H1 (cell line): Measurements from ENCODE around the gene GLTPD2. TPM values are rescaled to one million over a fixed set of nuclear protein-coding genes. Genes with fewer than 3 reads are reported as not detected.

ENCODE experiments used
- CTCF ChIA-PET: fragments of 300-600 bp; sonication (Branson Sonifier 250); formaldehyde crosslinking; loops from one replicate; lab custom pipeline; 2021; ENCODE audit not compliant: partially characterized antibody; lab: Charles Lee
- POLR2A ChIA-PET: fragments of 300-600 bp; sonication (Branson Sonifier 250); formaldehyde crosslinking; loops from one replicate; lab custom pipeline; 2021; ENCODE audit warnings: inconsistent platforms; ENCODE audit not compliant: partially characterized antibody; lab: Charles Lee
- DNase-seq, 2 experiments: peaks; one replicate each; pipeline versions ENCODE4 v3.0.0 to v3.0.0-alpha.2; 2010 to 2022; ENCODE audit warnings: low spot score in 2 of 2, low read depth in 1 of 2, mixed read lengths in 1 of 2
- FAIRE-seq: peaks from 2 replicates; lab custom pipeline; 2011; peaks lifted over from hg19 to GRCh38; lab: Jason Lieb, UNC
- H2AFZ ChIP-seq: 2 replicates; pipeline ENCODE4 v1.8.1; 2012; ENCODE audit warnings: low read length, inconsistent platforms
- H2AK5ac ChIP-seq: 2 replicates; pipeline ENCODE4 v1.6.1; 2013; ENCODE audit warnings: low read depth, low read length
- H2BK120ac ChIP-seq: replicated peaks from 2 replicates; pipeline ENCODE3; 2013; ENCODE audit warnings: low read depth, low read length, inconsistent platforms
- H2BK12ac ChIP-seq: 2 replicates; pipeline ENCODE4 v1.6.1; 2013; ENCODE audit warnings: low read depth, low read length
- H2BK15ac ChIP-seq: 2 replicates; pipeline ENCODE4 v1.6.1; 2013; ENCODE audit warnings: low read length
- H2BK20ac ChIP-seq: 2 replicates; pipeline ENCODE4 v1.6.1; 2013; ENCODE audit warnings: low read length
- H2BK5ac ChIP-seq: 2 replicates; pipeline ENCODE4 v1.6.1; 2013; ENCODE audit warnings: low read depth, low read length
- H3K14ac ChIP-seq: 2 replicates; pipeline ENCODE4 v1.6.1; 2013; ENCODE audit warnings: inconsistent platforms; ENCODE audit not compliant: insufficient read length
- H3K18ac ChIP-seq: 2 replicates; pipeline ENCODE4 v1.6.1; 2013; ENCODE audit warnings: low read length; ENCODE audit errors: extremely low read depth
- H3K23ac ChIP-seq: 2 replicates; pipeline ENCODE4 v1.6.1; 2013; ENCODE audit warnings: inconsistent platforms; ENCODE audit not compliant: insufficient read length
- H3K23me2 ChIP-seq: 2 replicates; pipeline ENCODE4 v1.6.1; 2013; ENCODE audit warnings: low read depth, low read length
- H3K27ac ChIP-seq: 2 replicates; pipeline ENCODE4 v1.6.1; 2011; ENCODE audit warnings: low read depth, low read length, inconsistent platforms
- H3K27me3 ChIP-seq, 4 experiments: replicated peaks in 1 of 4; 1 replicate in 1 of 4; 2 replicates in 3 of 4; pipeline versions ENCODE4 v1.6.1 to v1.8.1; 2011 to 2013; ENCODE audit warnings: low read length in 3 of 4, mild to moderate bottlenecking in 3 of 4, inconsistent platforms in 2 of 4, mixed read lengths in 2 of 4, moderate library complexity in 1 of 4; ENCODE audit not compliant: control insufficient read depth in 3 of 4, insufficient read depth in 3 of 4; ENCODE audit errors: extremely low read depth in 1 of 4
- H3K36me3 ChIP-seq, 4 experiments: 2 replicates each; pipeline versions ENCODE4 v1.6.1 to v1.8.1; 2011 to 2013; ENCODE audit warnings: mild to moderate bottlenecking in 4 of 4, low read length in 3 of 4, moderate library complexity in 2 of 4, control low read depth in 1 of 4, inconsistent platforms in 1 of 4; ENCODE audit not compliant: insufficient read depth in 4 of 4, control insufficient read depth in 2 of 4
- H3K4ac ChIP-seq: replicated peaks from 2 replicates; pipeline ENCODE3; 2013; ENCODE audit warnings: low read length, low read depth, mixed read lengths, inconsistent platforms; ENCODE audit not compliant: insufficient read length
- H3K4me1 ChIP-seq, 4 experiments: replicated peaks in 1 of 4; 1 replicate in 1 of 4; 2 replicates in 3 of 4; pipeline versions ENCODE4 v1.6.1 to v1.8.1; 2011 to 2013; ENCODE audit warnings: low read length in 3 of 4, inconsistent platforms in 2 of 4, mixed read lengths in 1 of 4; ENCODE audit not compliant: insufficient read depth in 4 of 4, control insufficient read depth in 3 of 4
- H3K4me2 ChIP-seq, 2 experiments: 2 replicates each; pipeline versions ENCODE4 v1.6.1 to v1.8.1; 2011 to 2013; ENCODE audit warnings: low read depth in 2 of 2, low read length in 2 of 2, control low read depth in 1 of 2, inconsistent platforms in 1 of 2, mild to moderate bottlenecking in 1 of 2; ENCODE audit not compliant: insufficient read depth in 1 of 2
- H3K4me3 ChIP-seq, 4 experiments: fragments of 200-600, 300-600 bp in 1 of 4; sonication (generic), shearing (Covaris generic), sonication (Bioruptor Twin) in 1 of 4; 2 replicates each; pipeline versions ENCODE4 v1.5.1 to v1.8.1; 2011 to 2016; ENCODE audit warnings: low read length in 4 of 4, low read depth in 3 of 4, control low read depth in 2 of 4, inconsistent platforms in 2 of 4, mild to moderate bottlenecking in 2 of 4, mixed read lengths in 1 of 4, moderate library complexity in 1 of 4; ENCODE audit not compliant: insufficient read depth in 2 of 4; ENCODE audit errors: extremely low read depth in 1 of 4
- H3K56ac ChIP-seq: replicated peaks from 2 replicates; pipeline ENCODE3; 2013; ENCODE audit warnings: low read depth, mild to moderate bottlenecking, mixed read lengths, low read length, inconsistent platforms; ENCODE audit not compliant: insufficient read length
- H3K79me1 ChIP-seq: 2 replicates; pipeline ENCODE4 v1.6.1; 2013; ENCODE audit warnings: low read depth, low read length, control low read depth
- H3K79me2 ChIP-seq, 2 experiments: 2 replicates each; pipeline versions ENCODE4 v1.6.1 to v1.8.1; 2012 to 2013; ENCODE audit warnings: low read length in 2 of 2, mild to moderate bottlenecking in 2 of 2, inconsistent platforms in 1 of 2; ENCODE audit not compliant: insufficient read depth in 2 of 2, control insufficient read depth in 1 of 2
- H3K9ac ChIP-seq, 4 experiments: replicated peaks in 1 of 4; 1 replicate in 1 of 4; 2 replicates in 3 of 4; pipeline versions ENCODE4 v1.6.1 to v1.8.1; 2011 to 2013; ENCODE audit warnings: low read depth in 3 of 4, low read length in 3 of 4, control low read depth in 2 of 4, mild to moderate bottlenecking in 2 of 4, moderate library complexity in 2 of 4, inconsistent platforms in 1 of 4; ENCODE audit errors: extremely low read depth in 1 of 4
- H3K9me3 ChIP-seq, 2 experiments: 2 replicates each; pipeline versions ENCODE4 v1.6.1 to v1.8.1; 2012 to 2013; ENCODE audit warnings: mild to moderate bottlenecking in 2 of 2, moderate library complexity in 2 of 2, control low read depth in 1 of 2, inconsistent platforms in 1 of 2, low read depth in 1 of 2, low read length in 1 of 2, mixed read lengths in 1 of 2; ENCODE audit not compliant: insufficient read depth in 2 of 2
- H4K20me1 ChIP-seq, 2 experiments: replicated peaks in 1 of 2; 2 replicates each; pipeline versions ENCODE3 to v1.8.1; 2011 to 2013; ENCODE audit warnings: inconsistent platforms in 2 of 2, low read length in 2 of 2, mild to moderate bottlenecking in 1 of 2; ENCODE audit not compliant: insufficient read depth in 2 of 2, control insufficient read depth in 1 of 2
- H4K5ac ChIP-seq: 2 replicates; pipeline ENCODE4 v1.6.1; 2013; ENCODE audit warnings: low read length, low read depth, mixed read lengths, inconsistent platforms; ENCODE audit not compliant: insufficient read length
- H4K8ac ChIP-seq: 2 replicates; pipeline ENCODE4 v1.8.0; 2013; ENCODE audit warnings: mild to moderate bottlenecking, moderate library complexity, low read length, inconsistent platforms; ENCODE audit not compliant: insufficient read depth; ENCODE audit errors: extremely low read depth
- H4K91ac ChIP-seq: replicated peaks from 2 replicates; pipeline ENCODE3; 2013; ENCODE audit warnings: low read length, mixed read lengths, inconsistent platforms; ENCODE audit not compliant: insufficient read length
- ASH2L ChIP-seq: fragments of 200-600, 300-600 bp; sonication (generic); IDR thresholded peaks from one replicate; pipeline ENCODE4 v1.7.1; 2017; ENCODE audit warnings: low read length
- BCL11A ChIP-seq, 2 experiments: IDR thresholded peaks; one replicate each; pipeline ENCODE4 v1.6.1; 2011; ENCODE audit warnings: low read depth in 2 of 2, low read length in 2 of 2, mild to moderate bottlenecking in 2 of 2
- BRCA1 ChIP-seq: IDR thresholded peaks from 2 replicates; pipeline ENCODE4 v1.6.1; 2012; ENCODE audit warnings: low read depth, low read length, improper control_type of control experiment
- CEBPB ChIP-seq: IDR thresholded peaks from 2 replicates; pipeline ENCODE4 v1.6.1; 2012; ENCODE audit warnings: low read depth, low read length
- CHD2 ChIP-seq: IDR thresholded peaks from 2 replicates; pipeline ENCODE4 v1.6.1; 2012; ENCODE audit warnings: low read length, improper control_type of control experiment
- CREB1 ChIP-seq: IDR thresholded peaks from 2 replicates; pipeline ENCODE4 v1.6.1; 2012; ENCODE audit warnings: inconsistent platforms
- CTBP2 ChIP-seq: IDR thresholded peaks from 2 replicates; pipeline ENCODE4 v1.7.0; 2011; ENCODE audit warnings: borderline replicate concordance, mild to moderate bottlenecking, moderate library complexity, mixed read lengths, low read length; ENCODE audit not compliant: insufficient read depth, insufficient read length
- E2F6 ChIP-seq: IDR thresholded peaks from 2 replicates; pipeline ENCODE4 v1.6.1; 2012; ENCODE audit warnings: inconsistent platforms
- PHF8 ChIP-seq: fragments of 200-600 bp; sonication (generic); conservative IDR thresholded peaks from 2 replicates; pipeline ENCODE4 v1.7.1; 2012; ENCODE audit warnings: low read depth, mild to moderate bottlenecking, inconsistent platforms, low read length, moderate library complexity
- SIX5 ChIP-seq: IDR thresholded peaks from 2 replicates; pipeline ENCODE4 v1.6.1; 2011; ENCODE audit warnings: mild to moderate bottlenecking, low read depth, low read length
- TAF7 ChIP-seq: optimal IDR thresholded peaks from 2 replicates; pipeline ENCODE3; 2011; ENCODE audit warnings: low read depth, mild to moderate bottlenecking, inconsistent platforms, low read length, moderate library complexity, borderline replicate concordance
- TBP ChIP-seq: IDR thresholded peaks from 2 replicates; pipeline ENCODE4 v1.6.1; 2011; ENCODE audit warnings: low read depth, low read length, improper control_type of control experiment
- USF2 ChIP-seq: IDR thresholded peaks from 2 replicates; pipeline ENCODE4 v1.6.1; 2011; ENCODE audit warnings: low read length, improper control_type of control experiment
- WGBS, 2 experiments: shearing (Covaris generic) in 1 of 2; methylation state at CpG; one replicate each; pipeline versions ENCODE4 v1.1.6 to v1.1.7; 2013 to 2015; ENCODE audit warnings: low lambda C conversion rate in 2 of 2, mixed read lengths in 2 of 2, inconsistent platforms in 1 of 2, low coverage in 1 of 2, missing lambda C conversion rate in 1 of 2; ENCODE audit not compliant: insufficient replicate concordance in 2 of 2, insufficient coverage in 1 of 2, insufficient read length in 1 of 2; ENCODE audit errors: extremely low coverage in 1 of 2, missing lambda C conversion rate in 1 of 2; 5-methylcytosine and 5-hydroxymethylcytosine counted together
- polyA plus RNA-seq, 7 experiments: library from polyadenylated mRNA; depleted of rRNA in 3 of 7; stranded (reverse) in 5 of 7; unstranded in 2 of 7; fragments of >200 nt in 5 of 7; fragments of 200-250 nt in 2 of 7; gene quantifications; 1 replicate in 5 of 7; 2 replicates in 1 of 7; 4 replicates in 1 of 7; pipeline versions ENCODE4 v1.2.1 to v1.2.3, GENCODE V29; 2011 to 2013; ENCODE audit warnings: missing spikeins in 2 of 7, mixed read lengths in 2 of 7
- total RNA-seq: library from RNA; stranded (reverse); fragmentation: NEBNext Ultra II Directional; extraction: Animal tissue kit (Norgen Biotek cat#: 25700); gene quantifications from 2 replicates; pipeline ENCODE4 v1.2.1, GENCODE V29; 2021

The GLTPD2 gene
- total and polyA plus RNA-seq, 2 of the 8 experiments (the other 6 are each of a cell fraction or from before 2014, with no cell fraction given) = not detected

GRCh38 chr17:4742133-4742532, 46.6 kb upstream of the GLTPD2 start:
- POLR2A ChIA-PET = no interaction called here
- H3K27ac ChIP-seq = no peak overlapping the region
- H3K4me3 ChIP-seq = no peak overlapping the region
- H4K5ac ChIP-seq = no peak overlapping the region
- no peak overlapping the region for H3K56ac ChIP-seq
- 83% methylated on average over 9 of the region's 9 CpGs; no CpG with 5 or more reads in 1 of the 2 experiments for WGBS, 2 experiments
- no peak overlapping the region for H4K91ac ChIP-seq
- H4K8ac ChIP-seq = no peak overlapping the region
- H3K4me1 ChIP-seq = peaks cover 0 to 12% (median 7%) of the 10 kb centered on the region in 4 experiments; a peak in 5 of 7 replicates
- H3K9me3 ChIP-seq = no peaks in the 10 kb centered on the region; a peak in 1 of 4 replicates
- no peaks in the 10 kb centered on the region for H4K20me1 ChIP-seq
- DNase-seq = no peak
- H3K14ac ChIP-seq = no peak overlapping the region
- no peak for FAIRE-seq
- H2BK120ac ChIP-seq = no peak overlapping the region
- H2AK5ac ChIP-seq = no peak overlapping the region
- CTCF ChIA-PET = interaction anchor here (0.7 to 1.3 kb wide), 6 partner anchors 9 to 149 kb away, joined by 3 to 5 read pairs (median 3); partner anchors contain the start of gene PSMB6
- H3K23ac ChIP-seq = no peak overlapping the region
- H2BK20ac ChIP-seq = no peak overlapping the region
- no peak overlapping the region for H3K18ac ChIP-seq
- no peaks in the 10 kb centered on the region for H3K79me1 ChIP-seq
- no peak overlapping the region for H2BK15ac ChIP-seq
- H3K23me2 ChIP-seq = peaks cover 21% of the 10 kb centered on the region; the same call in 1 of the 2 replicates
- no peaks in the 10 kb centered on the region; a peak in 1 of 8 replicates for H3K36me3 ChIP-seq
- peaks cover 29 to 61% (median 47%) of the 10 kb centered on the region in 4 experiments for H3K27me3 ChIP-seq
- H3K4ac ChIP-seq = no peak overlapping the region
- H3K79me2 ChIP-seq = no peaks in the 10 kb centered on the region
- H2BK5ac ChIP-seq = no peak overlapping the region
- no peak overlapping the region for H2BK12ac ChIP-seq
- no peak overlapping the region for H3K4me2 ChIP-seq
- H2AFZ ChIP-seq = no peak overlapping the region
- no peak overlapping the region for H3K9ac ChIP-seq
- no peak for TF ChIP-seq E2F6
- TF ChIP-seq CREB1 = no peak
- no peak for TF ChIP-seq BRCA1
- no peak for TF ChIP-seq SIX5
- no peak for TF ChIP-seq BCL11A (IDR thresholded peaks at IDR 0.05; ENCODE audit: low read depth in 2 of 2, low read length in 2 of 2)
- TF ChIP-seq CHD2 = no peak
- TF ChIP-seq ASH2L = no peak
- TF ChIP-seq USF2 = no peak
- TF ChIP-seq TBP = no peak
- no peak for TF ChIP-seq CTBP2
- TF ChIP-seq TAF7 = no peak
- no peak for TF ChIP-seq CEBPB
- no peak for TF ChIP-seq PHF8
